ENCODE measurements around the gene NAA40.

GRCh38 chr11:63923319-63923718 lies 15.5 kb upstream of the NAA40 start:
- TF ChIP-seq CTCF (conservative IDR thresholded peaks at IDR 0.05; ENCODE audit: low read depth in 2 of 2): no peak
- no peak for TF ChIP-seq EZH2phosphoT487 (IDR thresholded peaks at IDR 0.05; ENCODE audit: unreplicated experiment)
- TF ChIP-seq EZH2 (IDR thresholded peaks at IDR 0.05; ENCODE audit: low read depth, unreplicated experiment): no peak
- no peak for TF ChIP-seq POLR2AphosphoS5 (IDR thresholded peaks at IDR 0.05; ENCODE audit: low read depth)
- no peak for TF ChIP-seq STAT1 (IDR thresholded peaks at IDR 0.05; ENCODE audit: unreplicated experiment)

Data from GM23338 (cell line).